ENCODE results near the gene BDKRB2. TPM values are rescaled to one million over a fixed set of nuclear protein-coding genes. Genes with fewer than 3 reads are reported as not detected.
A peak's percentile ranks its signal among the peaks of the same experiment; 100 is the strongest.

BDKRB2 gene
- polyA plus RNA-seq, 3 donors, result 3.3 to 4.2 (median 3.6) TPM

DNA sequence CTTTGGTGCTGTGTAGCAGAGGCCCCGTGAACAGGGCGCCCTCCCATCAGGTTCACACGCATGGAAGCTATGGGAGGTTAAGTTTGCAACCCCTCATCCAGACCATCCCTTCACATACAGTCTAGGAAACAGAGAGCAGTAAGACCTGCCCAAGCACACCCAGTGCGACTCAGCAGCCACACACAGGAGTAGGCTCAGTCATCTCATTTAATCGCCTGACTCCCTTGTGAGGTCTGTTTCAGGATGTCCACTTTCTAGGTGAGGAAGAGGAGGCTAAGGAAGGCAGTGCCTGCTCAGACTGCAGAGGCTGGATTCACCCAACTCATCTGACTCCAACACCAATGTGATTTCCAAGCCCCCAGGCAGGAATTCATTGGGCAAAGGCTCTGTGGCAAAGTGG, 63.3 kb downstream of the BDKRB2 start:
- DNase-seq (ENCODE audit: low read depth in 3 of 3, low spot score in 2 of 3), result no peak

DNA sequence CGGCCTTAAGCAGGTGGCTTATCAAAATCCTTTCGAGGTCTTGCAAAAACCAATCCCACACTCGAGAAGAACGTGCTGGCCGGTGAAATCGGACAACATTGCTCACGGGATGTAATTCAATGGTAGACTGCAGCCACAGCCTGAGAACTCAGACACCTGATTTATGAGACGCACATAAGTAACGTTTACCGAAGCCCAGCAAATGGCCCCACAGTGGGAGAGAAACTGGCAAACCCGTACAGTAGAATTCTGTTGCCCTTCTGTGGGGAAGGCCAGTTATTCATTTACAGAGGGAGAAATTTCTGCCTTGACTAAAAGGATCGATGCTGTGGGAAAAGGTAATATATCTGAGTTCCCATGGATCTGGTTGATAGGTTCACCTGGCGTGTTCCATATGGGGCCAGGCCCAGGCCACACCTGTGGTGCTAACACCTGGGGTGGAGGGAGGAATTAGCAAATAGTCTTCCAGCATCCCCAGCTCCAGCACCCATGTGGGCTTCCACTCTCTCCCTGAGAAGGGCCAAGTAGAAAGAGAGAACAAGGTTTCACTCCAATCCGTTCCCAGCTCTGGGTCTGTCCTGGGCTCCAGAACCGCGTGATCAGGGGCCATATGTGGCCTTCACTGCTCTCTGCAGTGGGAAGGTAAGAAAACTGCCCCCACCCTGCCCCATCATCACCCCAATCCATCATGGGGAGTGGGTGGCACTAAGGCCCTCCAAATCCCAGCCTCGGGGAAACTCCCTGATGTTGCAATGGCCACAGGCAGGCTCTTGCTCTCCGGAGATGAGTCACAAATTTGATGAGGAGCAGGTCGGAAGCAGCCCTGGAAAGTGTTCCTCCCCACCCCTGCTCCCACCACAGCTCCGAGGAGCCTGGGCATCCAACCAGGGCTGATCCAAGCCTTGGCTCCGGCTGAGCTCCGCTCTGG, 64.1 kb downstream of the BDKRB2 start:
- DNase-seq (ENCODE audit: low read depth in 3 of 3, low spot score in 2 of 3), result no peak

DNA sequence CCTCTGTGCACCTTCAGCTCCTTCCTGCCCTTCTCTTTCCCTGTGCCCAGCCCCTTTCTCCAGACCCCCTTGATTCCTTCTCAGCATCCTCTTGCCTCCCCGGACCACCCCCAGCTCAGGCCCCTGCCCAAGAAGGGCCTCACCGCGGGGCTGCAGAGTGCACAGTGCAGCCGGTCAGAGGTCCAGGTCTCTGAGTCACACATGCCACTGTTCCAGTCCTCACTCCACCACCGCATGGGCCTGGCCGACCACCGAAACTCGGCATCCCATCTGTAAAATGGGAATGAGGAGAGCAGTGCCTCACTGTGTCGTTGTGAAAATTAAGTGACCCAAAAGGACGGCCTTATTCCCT, 64.7 kb downstream of the BDKRB2 start:
- no peak for DNase-seq (ENCODE audit: low read depth in 3 of 3, low spot score in 2 of 3)

- no peak for DNase-seq (ENCODE audit: low read depth in 3 of 3, low spot score in 2 of 3)
These were observed 66.2 kb downstream of the BDKRB2 start for GRCh38 chr14:96270565-96271420.

- DNase-seq (ENCODE audit: low read depth in 3 of 3, low spot score in 2 of 3), result no peak
These were observed 66.8 kb downstream of the BDKRB2 start for GRCh38 chr14:96271421-96271762.

DNA sequence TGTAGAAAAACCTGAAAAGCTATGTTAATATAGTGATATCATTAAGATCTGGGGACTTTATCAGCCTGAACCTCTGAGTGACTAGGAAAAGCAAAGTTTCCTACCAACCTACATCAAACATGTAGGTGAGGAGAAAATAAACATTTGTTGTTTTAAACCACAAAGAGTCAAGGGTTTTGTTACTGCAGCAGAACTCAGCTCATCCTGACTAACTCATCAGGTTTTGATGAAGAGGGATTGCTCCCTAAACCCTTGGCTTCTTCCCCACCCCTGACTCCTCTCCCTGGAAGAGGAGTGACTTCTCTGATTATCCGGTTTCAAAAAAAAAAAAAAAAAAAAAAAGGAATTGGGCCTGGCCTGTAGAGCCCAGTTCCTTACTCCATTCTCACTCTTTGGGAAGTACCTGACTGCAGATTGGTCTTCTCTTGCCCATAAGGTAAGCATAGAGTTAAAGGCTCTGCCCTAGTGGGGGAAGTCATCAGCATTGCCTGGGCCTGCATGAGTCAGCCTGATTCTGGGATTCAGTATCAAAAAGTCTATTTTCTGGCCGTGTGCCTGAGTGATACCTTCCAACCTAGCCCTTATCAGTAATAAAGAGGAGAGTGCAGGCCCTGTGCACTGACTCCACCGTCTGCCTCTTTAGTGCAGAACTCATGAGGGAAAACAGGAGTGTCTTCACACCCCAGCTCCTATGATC, 68.3 kb downstream of the BDKRB2 start:
- no peak for DNase-seq (ENCODE audit: low read depth in 3 of 3, low spot score in 2 of 3)

GRCh38 chr14:96273629-96274028, 69.0 kb downstream of the BDKRB2 start:
- no peak for DNase-seq (ENCODE audit: low read depth in 3 of 3, low spot score in 2 of 3)

- no peak for DNase-seq (ENCODE audit: low read depth in 3 of 3, low spot score in 2 of 3)
These were observed 69.5 kb downstream of the BDKRB2 start for GRCh38 chr14:96274122-96274521.

DNA sequence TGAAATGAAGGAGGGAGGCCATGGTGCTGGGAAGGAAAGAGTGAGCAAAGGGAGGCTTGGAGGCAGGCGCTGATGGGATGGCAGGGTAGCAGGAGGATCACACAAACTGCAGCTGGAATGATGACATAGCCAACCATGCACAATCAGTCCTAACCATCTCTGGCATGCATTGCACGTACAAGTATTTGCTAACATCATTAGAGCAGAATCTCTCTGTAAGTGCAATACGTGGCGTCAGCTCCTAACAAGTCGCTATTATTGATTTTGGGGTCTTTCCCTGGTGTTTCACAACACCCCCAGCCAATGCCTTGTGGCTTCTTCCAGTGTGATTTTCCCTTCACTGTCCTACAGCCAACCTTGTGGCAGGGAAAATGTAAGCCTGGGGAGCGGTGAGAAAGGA, 69.9 kb downstream of the BDKRB2 start:
- no peak for DNase-seq (ENCODE audit: low read depth in 3 of 3, low spot score in 2 of 3)

DNA sequence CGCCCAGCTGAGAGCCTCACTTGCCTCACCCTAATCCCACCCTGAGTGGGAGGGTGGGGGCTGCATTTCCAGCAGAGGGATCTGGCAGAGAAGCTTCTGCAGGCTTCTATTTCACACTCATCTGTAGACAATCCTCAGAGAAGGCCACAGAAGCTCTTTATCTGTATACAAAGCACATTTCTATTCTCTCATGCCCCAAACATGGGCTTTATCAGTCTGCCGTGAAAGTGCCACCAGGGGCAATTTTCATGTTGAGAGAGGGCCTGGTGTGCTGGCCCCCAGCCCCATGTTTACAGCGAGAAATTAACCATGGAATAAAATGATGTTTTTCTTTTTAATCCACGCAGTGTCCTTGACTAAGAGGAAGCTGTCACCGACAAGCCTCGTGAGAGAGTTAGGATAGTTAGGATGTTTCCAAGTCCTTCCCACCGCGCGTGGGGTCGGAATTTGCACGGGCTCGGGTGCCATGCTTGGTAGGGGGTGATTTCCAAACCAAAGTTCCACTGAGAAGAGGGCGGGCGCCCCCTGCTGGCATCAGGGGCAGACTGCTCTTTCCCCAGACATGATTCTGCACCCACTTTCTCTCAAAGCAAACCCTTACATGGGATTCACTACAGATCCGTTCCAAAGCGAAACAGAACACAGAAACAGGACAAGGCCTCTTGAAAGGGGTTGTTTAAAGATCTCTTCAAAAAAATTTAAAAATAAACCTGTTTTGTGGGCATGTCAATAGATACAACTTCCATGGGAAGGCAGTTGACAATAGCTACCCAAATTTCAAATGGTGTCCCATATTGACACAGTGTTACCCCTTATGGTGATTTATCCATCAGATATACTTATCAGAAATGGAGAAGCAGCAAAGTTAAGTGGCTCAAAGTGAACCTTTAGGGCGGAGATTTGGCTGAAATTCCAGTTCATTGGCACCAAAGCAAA, 70.8 kb downstream of the BDKRB2 start:
- peak in 1 of 3 donors; percentile 41 for DNase-seq (ENCODE audit: low read depth in 3 of 3, low spot score in 2 of 3)

DNA sequence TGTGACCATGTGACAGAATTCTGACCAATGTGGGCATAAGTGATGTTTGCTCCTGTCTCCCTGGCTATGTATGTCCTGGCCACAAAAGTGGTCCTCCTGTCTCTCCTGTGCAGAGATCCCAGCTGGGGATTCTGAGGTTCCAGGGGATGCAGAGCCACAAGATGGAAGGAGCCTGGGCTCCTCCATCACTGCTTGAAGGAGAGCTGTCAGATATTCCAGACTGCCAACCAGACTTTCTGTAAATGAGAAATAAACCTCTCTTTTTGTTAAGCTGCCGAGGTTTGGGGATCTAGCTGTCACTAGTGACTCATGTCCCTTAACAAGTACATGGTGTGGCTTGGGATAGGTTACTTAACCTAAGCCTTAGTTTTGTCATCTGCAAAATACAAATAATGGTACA, 73.3 kb downstream of the BDKRB2 start:
- no peak for DNase-seq (ENCODE audit: low read depth in 3 of 3, low spot score in 2 of 3)

- DNase-seq (ENCODE audit: low read depth in 3 of 3, low spot score in 2 of 3), result no peak
These were observed 74.9 kb downstream of the BDKRB2 start for GRCh38 chr14:96279564-96279963.

DNA sequence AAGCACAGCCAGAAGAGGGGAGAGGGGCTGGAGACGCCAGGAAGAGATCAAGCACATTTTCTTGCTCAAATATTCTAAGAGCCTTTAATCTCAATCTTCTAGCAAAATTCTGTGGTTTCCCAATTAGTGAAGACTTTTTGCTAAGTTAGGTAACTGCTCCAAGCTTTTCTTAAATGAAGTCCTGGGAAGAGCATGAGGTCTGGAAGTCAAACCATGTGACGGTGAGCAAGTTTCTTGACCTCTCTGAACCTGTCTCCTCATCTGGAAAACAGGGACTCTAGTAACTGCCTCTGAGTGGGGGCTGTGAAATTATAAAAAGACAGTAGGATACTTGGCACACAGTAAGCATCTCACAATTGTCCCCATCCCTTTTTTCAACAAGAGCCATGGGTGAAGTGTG, 75.5 kb downstream of the BDKRB2 start:
- no peak for DNase-seq (ENCODE audit: low read depth in 3 of 3, low spot score in 2 of 3)

DNA sequence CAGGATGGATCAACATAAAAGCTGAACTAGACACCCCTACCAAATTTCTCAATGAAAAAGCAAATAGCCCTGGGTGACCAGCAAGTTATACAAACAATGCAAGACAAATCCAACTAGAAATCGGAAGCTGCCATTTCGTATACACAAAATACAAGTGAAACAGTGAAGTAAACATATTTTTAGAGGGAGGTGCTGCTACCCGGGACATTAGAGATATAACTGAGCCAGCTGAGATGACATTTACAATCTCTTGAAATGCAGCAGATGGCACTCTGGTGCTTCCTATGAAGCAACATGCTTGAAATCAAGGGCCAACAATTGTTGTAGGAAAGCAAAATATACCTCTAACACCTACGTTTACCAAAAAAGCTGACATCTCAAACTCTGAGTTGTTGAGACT, 76.8 kb downstream of the BDKRB2 start:
- no peak for DNase-seq (ENCODE audit: low read depth in 3 of 3, low spot score in 2 of 3)

GRCh38 chr14:96284008-96284407, 79.4 kb downstream of the BDKRB2 start:
- DNase-seq (ENCODE audit: low read depth in 3 of 3, low spot score in 2 of 3), result no peak

- no peak for DNase-seq (ENCODE audit: low read depth in 3 of 3, low spot score in 2 of 3)
These were observed 79.8 kb downstream of the BDKRB2 start for GRCh38 chr14:96284430-96284829.

DNA sequence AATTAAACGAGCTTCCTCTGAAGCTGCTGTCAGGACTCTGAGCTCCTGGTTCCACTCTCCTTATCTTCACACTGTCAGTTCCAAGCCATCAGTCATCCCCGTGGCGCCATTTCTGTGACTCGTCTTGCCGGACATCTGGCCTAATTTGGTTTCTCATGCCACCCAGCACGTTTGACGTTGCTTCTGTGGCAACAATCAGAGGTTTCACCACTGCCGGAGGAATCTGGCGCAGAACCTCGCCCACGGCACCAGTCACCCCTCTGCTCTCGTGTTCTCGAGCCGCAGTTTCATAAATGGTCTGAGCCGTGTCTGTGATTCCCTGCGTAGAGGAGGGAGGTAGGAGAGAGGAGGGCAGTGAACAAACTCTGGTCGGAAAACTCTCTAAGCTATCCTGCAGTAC, 81.0 kb downstream of the BDKRB2 start:
- no peak for DNase-seq (ENCODE audit: low read depth in 3 of 3, low spot score in 2 of 3)

DNA sequence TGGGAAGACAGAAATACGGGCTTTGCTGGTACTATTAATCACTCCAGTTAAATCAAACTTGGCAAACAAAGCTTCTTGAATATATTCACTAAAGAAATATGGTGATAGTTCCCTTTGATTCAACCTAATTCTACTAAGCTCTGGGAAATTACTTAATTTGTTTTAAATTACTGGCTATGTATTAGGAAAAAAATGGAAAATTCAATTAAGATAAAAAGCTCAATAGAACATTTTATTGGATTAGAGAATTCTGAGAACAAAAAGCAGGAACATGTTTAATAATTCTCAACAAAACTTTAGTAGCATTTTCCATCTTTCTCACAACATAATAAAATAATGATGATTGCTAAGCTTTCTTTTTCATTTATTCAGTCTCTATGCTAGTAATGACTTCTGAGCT, 81.6 kb downstream of the BDKRB2 start:
- DNase-seq (ENCODE audit: low read depth in 3 of 3, low spot score in 2 of 3), result no peak

DNA sequence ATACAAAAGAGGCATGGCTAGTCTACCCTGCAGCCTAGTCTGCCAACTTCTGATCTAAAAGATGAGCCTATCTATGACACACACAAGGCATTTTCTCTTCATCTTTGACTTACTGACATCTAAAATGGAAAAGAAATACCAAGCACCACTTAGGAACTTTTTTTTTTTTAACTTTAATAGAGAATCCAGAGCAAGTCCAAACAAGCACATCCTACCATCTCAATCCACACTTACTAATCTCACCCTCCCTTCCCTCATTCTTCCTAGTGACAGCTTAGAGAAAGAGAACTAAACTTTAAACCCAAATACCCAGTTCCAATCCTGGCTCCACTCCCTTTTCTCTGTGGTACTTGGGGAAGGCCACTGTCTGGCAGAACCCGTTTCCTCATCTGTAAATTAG, 83.2 kb downstream of the BDKRB2 start:
- no peak for DNase-seq (ENCODE audit: low read depth in 3 of 3, low spot score in 2 of 3)

Measured in right renal cortex interstitium (tissue), 3 donors.